ENCODE results near the gene ZNF280D. TPM values are rescaled to one million over a fixed set of nuclear protein-coding genes. Genes with fewer than 3 reads are reported as not detected.

ZNF280D gene
- total RNA-seq, 4 donors from 2014 or later, result 22.1 to 86.2 (median 33.0) TPM

GRCh38 chr15:56639631-56640030 is 93.7 kb downstream of the ZNF280D start:
- TF ChIP-seq CTCF (IDR thresholded peaks at IDR 0.05), result no peak
- DNase-seq (ENCODE audit: low spot score), result no peak
- ATAC-seq (ENCODE audit: low FRiP score), result no peak

GRCh38 chr15:56631765-56632164 is 101.5 kb downstream of the ZNF280D start:
- no peak for DNase-seq (ENCODE audit: low spot score)
- no peak for ATAC-seq (ENCODE audit: low FRiP score)
- no peak for TF ChIP-seq CTCF (IDR thresholded peaks at IDR 0.05)

GRCh38 chr15:56628893-56629532 is 104.3 kb downstream of the ZNF280D start:
- no peak for TF ChIP-seq CTCF (IDR thresholded peaks at IDR 0.05)
- DNase-seq (ENCODE audit: low spot score) (no peak), ATAC-seq (ENCODE audit: low FRiP score) (no peak)

GRCh38 chr15:56619887-56620286 is 113.4 kb downstream of the ZNF280D start:
- no peak for TF ChIP-seq CTCF (IDR thresholded peaks at IDR 0.05)
- DNase-seq (ENCODE audit: low spot score), result no peak
- ATAC-seq (ENCODE audit: low FRiP score), result no peak

- TF ChIP-seq CTCF (IDR thresholded peaks at IDR 0.05), result no peak
Observed at GRCh38 chr15:56617628-56618027, 115.7 kb downstream of the ZNF280D start.

GRCh38 chr15:56616551-56616950 is 116.8 kb downstream of the ZNF280D start:
- no peak for TF ChIP-seq CTCF (IDR thresholded peaks at IDR 0.05)
- DNase-seq (ENCODE audit: low spot score) (no peak), ATAC-seq (ENCODE audit: low FRiP score) (no peak)

More at GRCh38 chr15:56617628-56618027, 115.7 kb downstream of the ZNF280D start:
- DNase-seq (ENCODE audit: low spot score) (no peak), ATAC-seq (ENCODE audit: low FRiP score) (no peak)

GRCh38 chr15:56613811-56614210 is 119.5 kb downstream of the ZNF280D start:
- no peak for DNase-seq (ENCODE audit: low spot score)
- ATAC-seq (ENCODE audit: low FRiP score), result no peak
- TF ChIP-seq CTCF (IDR thresholded peaks at IDR 0.05), result no peak
